C1 segment of cervical spinal cord (tissue), 14 donors: Measurements from ENCODE around the gene SNURF.
"Not testable (repeated sequence)": the region's sequence is repeated elsewhere in the genome, so short reads cannot be mapped to it uniquely, and the experiment has no call there.

ENCODE experiments used
- DNase-seq, 14 donors: peaks; one replicate each; lab custom pipeline; 2025; lab: John Stamatoyannopoulos, UW

The SNURF gene, protein sequence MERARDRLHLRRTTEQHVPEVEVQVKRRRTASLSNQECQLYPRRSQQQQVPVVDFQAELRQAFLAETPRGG

GRCh38 chr15:24954783-24955530 lies at the start of gene SNURF, which contains the start of gene SNRPN:
Gene SNURF (plus strand): TSS chr15:24954987. CDS start chr15:24955049, 62 bp downstream.
Gene SNRPN (plus strand): TSS chr15:24954987. CDS start chr15:24974454, 19,467 bp downstream.
- DNase-seq = peak in 13 of 14 donors; percentile 6 to 75 (median 44)

GRCh38 chr15:24916305-24917009 lies 38.3 kb upstream of the SNURF start:
- DNase-seq = no peak

DNA sequence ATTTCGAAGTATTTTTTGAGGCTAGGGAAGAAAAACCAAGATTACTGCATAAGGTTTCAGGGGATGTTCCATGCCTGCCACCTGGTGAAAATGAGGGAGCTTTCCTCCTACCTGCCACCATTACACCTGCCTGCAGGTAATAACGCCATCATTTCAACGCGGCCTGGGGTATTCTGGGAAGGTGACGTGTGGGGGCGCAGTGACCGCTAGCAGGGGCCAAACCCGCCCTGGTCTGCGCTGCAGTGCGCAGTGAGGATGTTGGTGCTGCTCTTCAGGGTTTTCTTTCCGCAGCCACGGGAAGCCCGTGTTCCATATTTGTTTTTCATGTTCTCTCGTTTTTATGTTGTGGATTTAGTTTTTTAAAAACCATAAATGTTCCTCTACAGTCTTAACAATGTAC lies 37.4 kb upstream of the SNURF start:
- DNase-seq = no peak

GRCh38 chr15:24919446-24919845 lies 35.3 kb upstream of the SNURF start:
- DNase-seq = no peak

DNA sequence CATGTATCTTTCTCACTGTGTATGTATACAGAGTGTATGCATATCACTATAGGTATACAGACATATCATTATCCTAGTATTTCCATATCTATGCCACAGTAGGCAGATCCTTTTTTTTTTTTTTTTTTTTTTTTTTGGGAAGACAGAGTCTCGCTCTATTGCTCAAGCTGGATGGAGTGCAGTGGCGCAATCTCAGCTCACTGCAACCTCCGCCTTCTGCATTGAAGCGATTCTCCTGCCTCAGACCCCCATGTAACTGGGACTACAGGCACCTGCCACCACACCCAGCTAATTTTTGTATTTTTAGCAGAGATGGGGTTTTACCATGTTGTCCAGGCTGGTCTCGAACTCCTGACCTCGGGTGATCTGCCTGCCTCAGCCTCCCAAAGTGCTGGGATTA lies 32.0 kb upstream of the SNURF start:
- not testable (repeated sequence) for DNase-seq

DNA sequence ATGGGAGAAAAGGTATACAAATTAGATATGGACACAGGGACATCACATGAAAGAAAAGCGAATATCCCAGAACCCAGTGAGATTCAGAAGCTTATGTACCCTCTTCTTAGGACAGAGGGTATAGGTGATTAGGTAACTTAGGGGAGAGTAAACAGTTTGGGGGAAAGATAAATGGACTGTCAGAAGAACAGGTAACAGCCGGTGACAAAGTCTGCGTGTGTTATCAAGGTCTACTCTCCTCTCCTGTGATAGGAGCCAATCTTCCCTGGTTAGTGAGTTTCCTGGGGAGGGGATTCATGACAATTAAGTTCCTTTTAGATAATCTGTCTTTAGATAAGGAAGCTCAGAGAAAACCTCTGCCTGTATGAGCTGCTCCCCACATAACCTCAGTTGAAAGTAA lies 30.6 kb upstream of the SNURF start:
- DNase-seq = no peak

DNA sequence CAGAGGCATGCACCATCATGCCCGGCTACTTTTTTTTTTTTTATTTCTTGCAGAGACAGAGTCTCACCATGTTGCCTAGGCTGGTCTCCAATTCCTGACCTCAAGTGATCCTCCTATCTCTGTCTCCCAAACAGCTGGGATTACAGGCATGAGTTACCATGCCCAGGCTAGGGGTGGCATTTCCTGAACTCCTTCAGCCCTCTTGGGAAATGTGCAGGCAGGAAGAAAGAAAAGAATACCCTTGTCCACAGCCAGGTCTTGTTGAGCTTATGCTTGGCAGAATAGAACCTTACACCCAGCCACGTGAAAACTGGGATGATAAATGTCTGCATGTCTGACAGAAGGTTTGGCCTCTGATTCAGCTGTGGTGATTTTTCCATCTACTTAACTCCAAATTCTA lies 30.2 kb upstream of the SNURF start:
- no peak for DNase-seq

DNA sequence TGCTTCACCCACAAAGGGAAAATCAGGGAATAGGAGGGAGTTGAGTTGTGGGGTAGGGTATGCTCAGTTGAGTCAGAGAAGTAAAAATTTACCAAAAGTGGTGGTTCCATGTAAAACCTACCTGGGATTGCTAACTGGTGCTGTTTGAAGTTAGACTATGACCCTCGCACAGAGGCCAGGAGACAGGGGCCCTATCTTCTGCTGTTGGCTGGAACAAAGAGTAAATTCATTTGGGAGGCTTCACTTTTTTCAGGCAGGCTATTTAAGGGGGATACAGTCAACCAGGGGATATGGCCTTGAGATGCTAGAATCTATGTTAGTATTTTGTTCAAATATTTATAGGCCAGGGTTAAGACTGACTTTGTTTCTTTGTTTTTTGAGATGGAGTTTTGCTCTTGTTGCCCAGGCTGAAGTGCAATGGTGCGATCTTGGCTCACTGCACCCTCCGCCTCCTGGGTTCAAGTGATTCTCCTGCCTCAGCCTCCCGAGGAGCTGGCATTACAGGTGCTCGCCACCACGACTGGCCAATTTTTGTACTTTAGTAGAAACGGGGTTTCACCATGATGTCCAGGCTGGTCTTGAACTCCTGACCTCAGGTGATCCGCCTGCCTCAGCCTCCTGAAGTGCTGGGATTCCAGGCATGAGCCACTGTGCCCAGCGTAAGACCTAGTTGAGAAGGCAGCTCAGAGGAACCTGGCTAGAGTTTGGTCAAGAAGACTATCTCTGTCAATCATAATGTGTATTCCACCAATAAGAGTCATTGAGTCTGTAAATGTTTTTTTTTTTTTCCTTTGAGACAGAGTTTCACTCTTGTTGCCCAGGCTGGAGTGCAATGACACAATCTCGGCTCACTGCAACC lies 22.7 kb upstream of the SNURF start:
- not testable (repeated sequence) for DNase-seq

- no peak for DNase-seq
Observed at GRCh38 chr15:24933716-24934115, 21.1 kb upstream of the SNURF start.

DNA sequence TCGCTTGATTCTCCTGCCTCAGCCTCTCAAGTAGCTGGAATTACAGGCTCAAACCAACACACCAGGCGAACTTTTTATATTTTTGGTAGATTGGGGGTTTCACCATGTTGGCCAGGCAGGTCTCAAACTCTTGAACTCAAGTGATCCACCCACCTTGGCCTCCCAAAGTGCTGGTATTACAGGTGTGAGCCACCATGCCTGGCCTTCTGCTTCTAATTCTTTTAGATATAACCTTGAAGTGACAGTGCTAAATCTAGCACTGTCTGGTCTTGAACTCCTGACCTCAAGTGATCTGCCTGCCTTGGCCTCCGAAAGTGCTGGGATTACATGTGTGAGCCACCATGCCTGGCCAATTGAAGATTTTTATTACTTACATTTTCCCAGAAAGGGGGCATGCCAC lies 16.6 kb upstream of the SNURF start:
- DNase-seq = not testable (repeated sequence)

DNA sequence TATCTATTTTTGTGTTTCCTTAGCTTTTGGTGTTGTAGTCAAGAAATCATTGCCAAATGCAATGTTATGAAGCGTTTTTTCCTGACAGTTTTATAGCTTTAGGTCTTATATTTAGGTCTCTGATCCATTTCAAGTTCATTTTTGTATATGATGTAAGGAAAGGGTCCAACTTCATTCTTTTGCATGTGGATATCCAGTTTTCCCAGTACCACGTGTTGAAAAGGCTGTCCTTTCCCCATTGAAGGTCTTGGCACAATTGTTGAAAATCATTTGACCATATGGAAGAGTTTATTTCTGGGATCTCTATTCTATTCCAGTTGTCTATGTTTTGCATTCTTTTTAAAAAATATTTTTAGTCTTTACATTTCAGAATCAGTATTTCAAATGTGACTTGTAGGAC lies 14.6 kb upstream of the SNURF start:
- no peak for DNase-seq

DNA sequence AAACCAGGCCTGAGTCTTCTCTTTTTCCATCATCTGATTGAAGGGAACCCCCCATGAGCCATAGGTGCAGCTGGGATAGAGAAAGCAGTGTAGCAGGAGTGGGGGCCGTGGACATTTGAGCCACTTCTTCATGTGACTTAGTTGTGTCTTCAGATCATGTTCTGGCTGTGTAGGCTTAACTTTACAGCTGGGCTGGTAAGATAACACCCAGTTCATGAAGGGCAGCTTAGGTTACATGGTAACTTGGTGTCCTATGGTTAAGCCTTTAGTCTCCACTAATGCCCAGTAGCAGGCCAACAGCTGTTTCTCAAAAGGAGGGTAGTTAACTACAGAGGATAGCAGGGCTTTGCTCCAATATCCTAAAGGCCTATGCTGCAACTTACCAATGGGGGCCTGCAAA lies 11.4 kb upstream of the SNURF start:
- no peak for DNase-seq

DNA sequence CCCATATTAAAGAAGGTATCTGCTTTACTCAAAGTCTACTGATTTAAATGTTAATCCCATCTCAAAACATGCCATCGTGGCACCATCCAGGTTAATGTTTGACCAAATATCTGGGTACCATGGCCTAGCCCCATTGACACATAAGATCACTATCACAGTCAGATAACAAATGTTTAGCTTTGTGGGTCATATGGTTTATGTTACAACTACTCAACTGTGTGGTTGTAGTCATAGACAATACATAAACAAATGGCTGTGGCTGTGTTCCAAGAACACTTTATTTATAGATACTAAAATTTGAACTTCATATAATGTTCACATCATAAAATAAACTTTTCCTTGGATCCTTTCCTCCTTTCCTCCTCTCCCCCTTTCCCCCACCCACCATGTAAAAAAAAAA lies 9.8 kb upstream of the SNURF start:
- DNase-seq = no peak

DNA sequence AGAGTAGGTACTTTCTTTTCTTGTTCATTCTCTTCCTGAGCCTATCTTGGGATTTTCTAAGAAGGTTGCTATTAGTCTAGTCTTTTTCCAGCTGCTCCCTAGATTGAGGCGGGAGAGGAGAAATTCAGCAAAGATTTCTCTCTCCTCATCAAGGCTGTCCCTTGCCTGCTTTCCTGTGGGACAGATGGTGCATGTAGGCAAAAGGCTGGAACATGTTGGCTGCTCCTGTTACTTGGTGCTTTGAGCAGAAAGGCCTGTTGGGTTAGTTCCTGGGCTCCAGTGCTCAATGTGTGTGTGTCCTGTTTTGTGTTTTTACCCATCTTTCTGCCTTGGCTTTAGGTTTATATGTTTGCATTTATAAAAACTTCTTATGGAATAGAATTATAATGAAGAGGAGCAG lies 9.1 kb upstream of the SNURF start:
- DNase-seq = peak in 1 of 14 donors; percentile 46

GRCh38 chr15:24948495-24948894 lies 6.3 kb upstream of the SNURF start:
- DNase-seq = no peak

DNA sequence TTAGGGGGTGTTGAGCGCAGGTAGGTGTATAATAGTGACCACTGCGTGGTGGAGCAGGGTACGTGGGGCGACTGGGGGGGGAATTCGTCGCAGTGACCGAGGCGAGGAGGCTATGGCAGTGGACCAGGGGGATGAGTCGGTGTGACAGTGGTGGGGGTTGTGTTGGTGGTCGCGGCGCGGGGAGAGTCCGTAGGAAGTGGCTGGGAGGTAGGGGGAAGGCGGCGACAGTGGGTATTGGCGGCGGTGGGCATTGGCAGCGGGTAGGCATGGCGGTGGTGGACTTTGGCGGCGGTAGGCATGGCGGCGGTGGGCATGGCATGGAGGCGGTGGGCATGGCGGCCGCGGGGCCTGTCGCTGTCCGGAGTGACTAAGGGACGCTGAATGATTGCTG lies 739 bp downstream of the SNURF start:
- DNase-seq = peak in 5 of 14 donors; percentile 20 to 44 (median 27)

DNA sequence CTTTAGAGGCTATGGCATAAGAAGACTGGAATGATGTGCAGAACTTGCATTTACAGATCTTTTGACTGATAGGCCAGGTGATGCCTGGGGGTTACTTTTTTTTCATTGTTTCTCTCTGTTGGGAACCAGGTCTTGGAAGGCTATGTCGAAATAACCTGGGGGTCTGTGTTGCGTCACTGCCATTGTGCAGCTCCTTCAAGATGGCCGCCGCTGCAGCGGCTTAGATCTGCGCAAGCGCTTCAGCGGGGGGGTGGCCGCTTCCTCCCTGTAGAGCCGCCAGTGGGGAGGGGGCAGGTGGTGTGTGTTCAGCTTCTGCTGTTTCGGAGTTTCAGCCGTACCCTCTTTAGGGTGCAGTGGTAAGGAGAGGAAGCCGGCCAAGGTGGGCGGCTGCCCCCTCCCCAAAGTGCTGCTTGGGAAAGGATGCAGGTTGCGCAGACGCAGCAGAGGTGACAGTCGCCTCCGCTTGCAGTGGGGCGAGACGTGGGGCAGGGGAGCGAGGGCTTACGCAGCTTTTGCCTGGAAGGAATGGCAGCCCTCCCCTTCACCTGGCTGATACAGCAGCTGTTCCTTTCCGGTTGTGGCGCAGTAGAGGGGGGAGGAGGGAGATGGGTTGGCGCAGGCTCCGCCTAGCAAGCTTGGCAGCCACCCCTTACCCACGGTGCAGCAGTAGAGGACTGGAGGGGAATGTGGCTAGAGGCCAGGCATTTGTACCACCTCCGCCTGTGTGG lies 1.5 kb downstream of the SNURF start:
- peak in 13 of 14 donors; percentile 11 to 83 (median 66) for DNase-seq

DNA sequence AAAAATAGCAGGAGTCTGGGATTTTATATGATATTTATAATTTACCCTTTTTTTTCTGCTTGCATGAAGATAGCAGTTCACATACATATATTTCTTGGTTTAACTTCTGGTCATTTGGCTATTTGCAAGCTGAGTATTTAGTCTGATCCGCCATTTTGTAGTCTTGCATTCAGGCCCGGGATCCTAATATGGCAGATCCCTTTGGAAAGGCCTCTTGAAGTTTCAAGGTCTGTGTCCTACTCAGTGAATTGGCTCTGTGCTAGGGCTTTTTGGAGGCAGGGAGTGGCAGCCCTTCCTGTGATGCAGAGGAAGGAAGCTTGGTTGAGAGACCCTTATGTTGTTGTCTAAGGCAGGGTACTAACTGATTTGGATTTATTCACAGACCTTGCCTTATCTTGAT lies 2.9 kb downstream of the SNURF start:
- peak in 1 of 14 donors; percentile 2 for DNase-seq

DNA sequence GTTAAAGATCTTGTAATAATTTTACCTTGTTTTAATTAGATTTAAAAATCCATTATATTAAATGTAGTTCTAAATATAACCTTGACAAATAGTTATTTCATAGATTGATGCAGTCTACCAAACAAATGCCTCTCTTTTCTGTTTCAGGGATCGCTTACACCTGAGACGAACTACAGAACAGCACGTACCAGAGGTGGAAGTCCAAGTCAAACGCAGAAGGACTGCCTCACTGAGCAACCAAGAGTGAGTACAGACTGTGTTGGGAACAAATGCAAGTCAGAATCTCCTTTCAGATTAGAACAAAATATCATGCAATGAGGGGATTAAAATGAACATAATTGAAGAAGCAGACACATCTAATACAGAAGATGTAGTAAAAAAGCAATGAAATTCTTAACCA lies 7.2 kb downstream of the SNURF start:
- DNase-seq = no peak

DNA sequence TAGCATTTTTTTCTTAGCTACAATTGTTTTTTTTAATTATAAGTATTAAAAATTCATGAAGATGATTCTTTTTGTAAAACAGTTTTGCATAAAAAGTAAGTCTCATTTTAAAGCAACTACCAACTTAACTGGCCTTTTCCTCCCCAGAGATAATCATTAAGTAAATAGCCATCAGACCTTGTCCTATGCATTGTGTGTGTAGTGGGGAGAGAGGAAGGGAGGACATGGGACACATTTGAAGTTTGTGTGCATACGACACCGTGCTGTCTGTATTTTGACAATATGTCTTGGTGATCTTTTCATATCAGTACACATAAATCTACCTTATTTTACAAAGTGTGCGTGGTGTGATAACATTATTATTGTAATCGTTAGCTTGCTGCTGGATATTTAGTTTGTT lies 8.1 kb downstream of the SNURF start:
- no peak for DNase-seq
